ENCODE results near the gene TEX14. TPM values are rescaled to one million over a fixed set of nuclear protein-coding genes. Genes with fewer than 3 reads are reported as not detected.
A peak's percentile ranks its signal among the peaks of the same experiment; 100 is the strongest.

The TEX14 gene
- under 1 TPM; 0.42 to 0.60 TPM for total RNA-seq
- total RNA-seq: 4.2 to 29.7 reads per million in 2 donors

DNA sequence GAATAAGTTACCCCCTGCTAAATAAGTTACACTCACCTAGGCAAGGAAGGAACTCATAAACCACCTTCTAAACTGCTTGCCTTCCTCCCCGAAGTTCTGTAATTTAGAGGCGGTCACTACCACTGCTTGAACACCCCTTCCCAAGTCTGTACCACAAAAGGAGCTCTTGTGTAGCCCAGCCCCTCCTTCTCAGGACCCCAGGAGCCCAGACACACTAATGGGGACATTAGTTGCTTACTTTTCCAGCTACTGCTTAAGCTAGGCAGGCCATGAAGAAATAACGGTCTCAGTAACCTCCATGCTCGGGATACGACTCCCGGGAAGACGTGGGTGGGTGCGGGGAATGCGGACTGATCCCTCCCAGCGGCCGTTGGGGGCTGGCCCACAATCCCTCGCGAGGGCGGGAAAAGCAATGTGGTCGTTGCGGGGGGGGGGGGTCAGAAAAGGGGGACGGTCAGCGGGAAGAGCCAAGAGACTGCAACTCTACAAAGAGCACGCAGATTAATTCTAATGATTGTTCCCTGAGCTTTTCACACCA, at the start of gene TEX14:
Gene TEX14 (minus strand): TSS at position 345 of the 538 bp plus-strand sequence. CDS start 40,044 bp downstream, outside the sequence.
- no peaks in the 10 kb centered on the region for H3K27me3 Mint-ChIP-seq
- peak within 1 kb of the TSS; percentile 96 for H3K4me3 Mint-ChIP-seq
- ATAC-seq: no peak
- H3K36me3 Mint-ChIP-seq (ENCODE audit: low read depth): no peaks in the 10 kb centered on the region
- no peak for DNase-seq
- no peaks in the 10 kb centered on the region for H3K9me3 ChIP-seq (ENCODE audit: control insufficient read depth, low read length, poor library complexity, severe bottlenecking)
- H3K4me1 Mint-ChIP-seq: peaks cover 23% of the 10 kb centered on the region
- peak within 1 kb of the TSS; percentile 98 for H3K27ac Mint-ChIP-seq

GRCh38 chr17:58741121-58741625, 49.3 kb upstream of the TEX14 start:
- Mint-ChIP-seq H3K4me1 (no peaks in the 10 kb centered on the region), H3K36me3 (ENCODE audit: low read depth) (no peaks in the 10 kb centered on the region), H3K27me3 (no peaks in the 10 kb centered on the region), H3K4me3 (no peak overlapping the region), H3K27ac (no peak overlapping the region)
- no peaks in the 10 kb centered on the region for H3K9me3 ChIP-seq (ENCODE audit: control insufficient read depth, low read length, poor library complexity, severe bottlenecking)
- DNase-seq (no peak), ATAC-seq (no peak)

- Mint-ChIP-seq H3K27me3 (no peaks in the 10 kb centered on the region), H3K4me1 (peaks cover 4% of the 10 kb centered on the region), H3K27ac (no peak overlapping the region), H3K4me3 (no peak overlapping the region), H3K36me3 (ENCODE audit: low read depth) (peaks cover 3% of the 10 kb centered on the region)
- no peak for DNase-seq
- H3K9me3 ChIP-seq (ENCODE audit: control insufficient read depth, low read length, poor library complexity, severe bottlenecking): no peaks in the 10 kb centered on the region
- ATAC-seq: no peak
Measured at GRCh38 chr17:58734811-58735210, 43.0 kb upstream of the TEX14 start.

DNA sequence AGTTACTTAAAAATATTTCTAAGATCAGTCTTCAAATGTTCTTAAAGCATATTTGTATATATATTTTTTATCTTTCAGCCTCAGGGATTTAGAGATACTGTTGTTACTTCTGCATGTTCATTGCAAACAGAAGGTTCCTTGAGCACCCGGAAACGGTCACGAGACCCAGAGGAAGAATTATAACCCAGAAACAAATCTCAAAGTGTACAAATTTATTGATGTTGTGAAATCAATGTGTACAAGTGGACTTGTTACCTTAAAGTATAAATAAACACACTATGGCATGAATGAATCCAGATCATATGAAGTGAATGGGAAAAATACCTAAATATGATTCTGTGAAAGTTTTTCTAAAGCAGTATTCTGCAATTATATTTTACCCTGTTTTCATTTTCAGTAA, 42.2 kb upstream of the TEX14 start:
- no peak overlapping the region for H3K27ac Mint-ChIP-seq
- H3K9me3 ChIP-seq (ENCODE audit: control insufficient read depth, low read length, poor library complexity, severe bottlenecking): no peaks in the 10 kb centered on the region
- no peaks in the 10 kb centered on the region for H3K27me3 Mint-ChIP-seq
- ATAC-seq (no peak), DNase-seq (no peak)
- peaks cover 3% of the 10 kb centered on the region for H3K36me3 Mint-ChIP-seq (ENCODE audit: low read depth)
- H3K4me1 Mint-ChIP-seq: peaks cover 4% of the 10 kb centered on the region
- H3K4me3 Mint-ChIP-seq: no peak overlapping the region

GRCh38 chr17:58730937-58731336, 39.1 kb upstream of the TEX14 start:
- Mint-ChIP-seq H3K27ac (peak overlapping the region; percentile 72), H3K27me3 (no peaks in the 10 kb centered on the region), H3K4me3 (no peak overlapping the region), H3K36me3 (ENCODE audit: low read depth) (peaks cover 3% of the 10 kb centered on the region), H3K4me1 (peaks cover 4% of the 10 kb centered on the region)
- ATAC-seq (no peak), DNase-seq (no peak)
- H3K9me3 ChIP-seq (ENCODE audit: control insufficient read depth, low read length, poor library complexity, severe bottlenecking): no peaks in the 10 kb centered on the region

- peaks cover 2% of the 10 kb centered on the region for H3K4me1 Mint-ChIP-seq
- no peak overlapping the region for H3K4me3 Mint-ChIP-seq
- H3K27ac Mint-ChIP-seq: peak overlapping the region; percentile 60
- DNase-seq (no peak), ATAC-seq (no peak)
- peaks cover 3% of the 10 kb centered on the region for H3K36me3 Mint-ChIP-seq (ENCODE audit: low read depth)
- no peaks in the 10 kb centered on the region for H3K27me3 Mint-ChIP-seq
- H3K9me3 ChIP-seq (ENCODE audit: control insufficient read depth, low read length, poor library complexity, severe bottlenecking): no peaks in the 10 kb centered on the region
Measured at GRCh38 chr17:58728798-58729197, 37.0 kb upstream of the TEX14 start.

GRCh38 chr17:58722696-58723095, 30.9 kb upstream of the TEX14 start:
- no peaks in the 10 kb centered on the region for H3K9me3 ChIP-seq (ENCODE audit: control insufficient read depth, low read length, poor library complexity, severe bottlenecking)
- Mint-ChIP-seq H3K36me3 (ENCODE audit: low read depth) (no peaks in the 10 kb centered on the region), H3K4me3 (no peak overlapping the region), H3K27me3 (no peaks in the 10 kb centered on the region), H3K4me1 (no peaks in the 10 kb centered on the region), H3K27ac (no peak overlapping the region)
- no peak for ATAC-seq
- DNase-seq: no peak

GRCh38 chr17:58722274-58722673, 30.4 kb upstream of the TEX14 start:
- no peaks in the 10 kb centered on the region for H3K9me3 ChIP-seq (ENCODE audit: control insufficient read depth, low read length, poor library complexity, severe bottlenecking)
- no peak overlapping the region for H3K27ac Mint-ChIP-seq
- no peak overlapping the region for H3K4me3 Mint-ChIP-seq
- no peak for DNase-seq
- no peak for ATAC-seq
- no peaks in the 10 kb centered on the region for H3K27me3 Mint-ChIP-seq
- no peaks in the 10 kb centered on the region for H3K36me3 Mint-ChIP-seq (ENCODE audit: low read depth)
- no peaks in the 10 kb centered on the region for H3K4me1 Mint-ChIP-seq

- no peak overlapping the region for H3K4me3 Mint-ChIP-seq
- H3K36me3 Mint-ChIP-seq (ENCODE audit: low read depth): peaks cover 7% of the 10 kb centered on the region
- H3K4me1 Mint-ChIP-seq: peaks cover 8% of the 10 kb centered on the region
- H3K9me3 ChIP-seq (ENCODE audit: control insufficient read depth, low read length, poor library complexity, severe bottlenecking): no peaks in the 10 kb centered on the region
- DNase-seq (peak in 1 of 3 donors; percentile 14), ATAC-seq (no peak)
- no peak overlapping the region for H3K27ac Mint-ChIP-seq
- no peaks in the 10 kb centered on the region for H3K27me3 Mint-ChIP-seq
Measured at GRCh38 chr17:58710948-58711552, 19.2 kb upstream of the TEX14 start.

GRCh38 chr17:58706351-58707140, 14.7 kb upstream of the TEX14 start:
- Mint-ChIP-seq H3K27me3 (no peaks in the 10 kb centered on the region), H3K4me3 (no peak overlapping the region), H3K4me1 (peaks cover 11% of the 10 kb centered on the region), H3K27ac (peak overlapping the region; percentile 56), H3K36me3 (ENCODE audit: low read depth) (peaks cover 7% of the 10 kb centered on the region)
- DNase-seq (no peak), ATAC-seq (no peak)
- no peaks in the 10 kb centered on the region for H3K9me3 ChIP-seq (ENCODE audit: control insufficient read depth, low read length, poor library complexity, severe bottlenecking)

DNA sequence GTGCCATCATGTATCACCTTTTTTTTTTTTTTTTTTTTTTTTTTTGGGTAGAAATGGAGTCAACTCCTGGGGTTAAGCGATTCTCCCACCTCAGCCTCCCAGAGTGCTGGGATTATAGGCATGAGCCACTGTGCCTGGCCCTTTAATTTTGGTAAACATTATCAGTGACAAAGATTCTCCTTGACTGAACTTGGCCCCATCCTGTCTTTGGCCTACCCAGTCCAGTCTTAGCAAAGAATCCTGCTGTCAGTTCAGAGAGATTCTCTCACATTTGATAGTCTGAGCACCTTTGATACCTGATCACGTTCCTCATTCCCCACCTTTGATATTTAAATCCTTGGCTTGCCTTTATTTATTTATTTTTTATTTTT, 12.1 kb upstream of the TEX14 start:
- peaks cover 3% of the 10 kb centered on the region for H3K36me3 Mint-ChIP-seq (ENCODE audit: low read depth)
- no peak overlapping the region for H3K4me3 Mint-ChIP-seq
- H3K27me3 Mint-ChIP-seq: no peaks in the 10 kb centered on the region
- no peaks in the 10 kb centered on the region for H3K9me3 ChIP-seq (ENCODE audit: control insufficient read depth, low read length, poor library complexity, severe bottlenecking)
- H3K4me1 Mint-ChIP-seq: peaks cover 7% of the 10 kb centered on the region
- H3K27ac Mint-ChIP-seq: no peak overlapping the region
- DNase-seq (no peak), ATAC-seq (no peak)

DNA sequence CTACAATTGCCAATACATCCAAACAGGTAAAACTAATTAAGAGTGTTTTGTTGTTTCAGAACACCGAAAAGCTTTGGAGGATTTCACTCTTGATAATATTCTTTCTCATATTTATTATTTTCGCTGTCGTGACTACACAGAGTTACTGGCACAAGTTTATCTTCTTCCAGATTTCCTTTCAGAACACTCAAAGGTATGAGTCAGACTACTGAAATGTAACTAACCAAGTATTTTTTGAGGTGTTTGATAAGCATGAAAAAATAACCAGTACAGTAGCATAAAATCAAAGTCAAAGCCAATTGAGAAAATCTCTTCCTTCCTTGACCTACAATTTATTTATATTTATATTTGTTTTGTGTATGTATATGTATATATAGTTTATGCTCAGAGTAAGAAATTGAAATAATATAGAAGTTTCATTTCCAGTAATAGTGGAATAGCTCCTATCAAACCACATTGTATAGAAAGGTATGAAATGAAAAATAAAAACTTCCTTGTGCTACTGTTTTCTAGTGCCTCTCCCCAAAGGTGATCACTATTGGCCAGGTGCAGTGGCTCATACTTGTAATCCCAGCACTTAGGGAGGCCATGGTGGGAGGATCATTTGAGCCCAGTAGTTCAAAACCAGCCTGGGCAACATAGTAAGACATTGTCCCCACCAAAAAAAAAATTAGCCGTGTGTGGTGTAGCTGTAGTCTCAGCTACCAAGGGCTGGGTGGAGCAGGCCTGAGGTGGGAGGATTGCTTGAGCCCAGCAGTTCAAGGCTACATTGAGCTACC, 11.5 kb upstream of the TEX14 start:
- H3K4me3 Mint-ChIP-seq: no peak overlapping the region
- H3K4me1 Mint-ChIP-seq: peaks cover 7% of the 10 kb centered on the region
- H3K9me3 ChIP-seq (ENCODE audit: control insufficient read depth, low read length, poor library complexity, severe bottlenecking): no peaks in the 10 kb centered on the region
- no peak for ATAC-seq
- H3K36me3 Mint-ChIP-seq (ENCODE audit: low read depth): peaks cover 3% of the 10 kb centered on the region
- no peak overlapping the region for H3K27ac Mint-ChIP-seq
- no peaks in the 10 kb centered on the region for H3K27me3 Mint-ChIP-seq
- DNase-seq: no peak

DNA sequence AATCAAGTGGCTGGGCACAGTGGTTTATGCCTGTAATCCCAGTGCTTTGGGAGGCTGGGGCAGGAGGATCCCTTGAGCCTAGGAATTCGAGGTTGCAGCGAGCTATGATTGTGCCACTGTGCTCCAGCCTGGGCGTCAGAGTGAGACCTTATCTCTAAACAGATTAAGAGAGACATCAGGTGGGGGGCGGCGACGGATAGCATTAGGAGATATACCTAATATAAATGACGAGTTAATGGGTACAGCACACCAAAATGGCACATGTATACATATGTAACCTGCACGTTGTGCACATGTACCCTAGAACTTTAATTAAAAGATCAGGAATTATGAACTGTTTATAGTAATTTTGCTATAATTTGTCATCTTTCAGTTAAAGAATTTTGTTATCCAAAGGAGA, 10.9 kb upstream of the TEX14 start:
- DNase-seq (no peak), ATAC-seq (no peak)
- H3K36me3 Mint-ChIP-seq (ENCODE audit: low read depth): peaks cover 3% of the 10 kb centered on the region
- peaks cover 7% of the 10 kb centered on the region for H3K4me1 Mint-ChIP-seq
- no peak overlapping the region for H3K4me3 Mint-ChIP-seq
- H3K27me3 Mint-ChIP-seq: no peaks in the 10 kb centered on the region
- no peaks in the 10 kb centered on the region for H3K9me3 ChIP-seq (ENCODE audit: control insufficient read depth, low read length, poor library complexity, severe bottlenecking)
- H3K27ac Mint-ChIP-seq: no peak overlapping the region
